Astrocyte of the cerebellum (primary cell): ENCODE measurements around the gene SLIT3.

Source experiments
- DNase-seq: peaks from one replicate; pipeline ENCODE4 v3.0.0-alpha.2; 2011; ENCODE audit warnings: low read depth
- H3K4me3 ChIP-seq: 2 replicates; pipeline ENCODE4 v1.5.1; 2011; ENCODE audit warnings: mild to moderate bottlenecking, low read depth, low read length, moderate library complexity
- in situ Hi-C: cut with HindIII; loops from 2 replicates; pipeline ENCODE4 v1.10.0; 2017; ENCODE audit warnings: low sequenced_read_pairs
- TF ChIP-seq, protein P1 (sequence below): IDR thresholded peaks from 2 replicates; pipeline ENCODE4 v1.5.1; 2012; ENCODE audit warnings: low read length, low read depth, moderate library complexity, mild to moderate bottlenecking; ENCODE audit errors: missing control alignments

Gene SLIT3

DNA sequence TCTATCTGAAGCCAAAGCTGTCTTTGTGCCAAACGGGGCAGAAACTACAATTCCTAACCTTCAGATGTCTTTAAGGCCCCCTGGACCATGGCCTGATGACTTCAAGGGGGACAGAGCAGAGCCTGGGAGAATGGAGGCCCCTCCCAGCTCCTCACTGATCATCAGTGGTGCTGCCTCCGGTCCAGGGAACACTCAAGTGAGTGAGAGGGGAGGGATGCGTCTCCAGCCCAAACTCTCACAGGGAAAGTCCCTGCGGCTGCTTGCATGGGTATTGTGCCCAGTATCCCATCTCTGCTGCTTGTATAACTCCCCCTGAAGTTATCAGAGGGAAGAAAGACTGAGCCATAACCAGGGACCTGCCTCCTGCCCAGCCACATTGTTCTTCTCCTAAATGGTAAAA lies 490.3 kb downstream of the SLIT3 start:
- TF ChIP-seq, protein P1, sequence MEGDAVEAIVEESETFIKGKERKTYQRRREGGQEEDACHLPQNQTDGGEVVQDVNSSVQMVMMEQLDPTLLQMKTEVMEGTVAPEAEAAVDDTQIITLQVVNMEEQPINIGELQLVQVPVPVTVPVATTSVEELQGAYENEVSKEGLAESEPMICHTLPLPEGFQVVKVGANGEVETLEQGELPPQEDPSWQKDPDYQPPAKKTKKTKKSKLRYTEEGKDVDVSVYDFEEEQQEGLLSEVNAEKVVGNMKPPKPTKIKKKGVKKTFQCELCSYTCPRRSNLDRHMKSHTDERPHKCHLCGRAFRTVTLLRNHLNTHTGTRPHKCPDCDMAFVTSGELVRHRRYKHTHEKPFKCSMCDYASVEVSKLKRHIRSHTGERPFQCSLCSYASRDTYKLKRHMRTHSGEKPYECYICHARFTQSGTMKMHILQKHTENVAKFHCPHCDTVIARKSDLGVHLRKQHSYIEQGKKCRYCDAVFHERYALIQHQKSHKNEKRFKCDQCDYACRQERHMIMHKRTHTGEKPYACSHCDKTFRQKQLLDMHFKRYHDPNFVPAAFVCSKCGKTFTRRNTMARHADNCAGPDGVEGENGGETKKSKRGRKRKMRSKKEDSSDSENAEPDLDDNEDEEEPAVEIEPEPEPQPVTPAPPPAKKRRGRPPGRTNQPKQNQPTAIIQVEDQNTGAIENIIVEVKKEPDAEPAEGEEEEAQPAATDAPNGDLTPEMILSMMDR, result no peak
- no peak overlapping the region for H3K4me3 ChIP-seq
- no peak for DNase-seq
- in situ Hi-C loops, result loop anchor here (5.0 kb wide), 1 partner anchor 78 kb away; no protein-coding TSS in a partner anchor

DNA sequence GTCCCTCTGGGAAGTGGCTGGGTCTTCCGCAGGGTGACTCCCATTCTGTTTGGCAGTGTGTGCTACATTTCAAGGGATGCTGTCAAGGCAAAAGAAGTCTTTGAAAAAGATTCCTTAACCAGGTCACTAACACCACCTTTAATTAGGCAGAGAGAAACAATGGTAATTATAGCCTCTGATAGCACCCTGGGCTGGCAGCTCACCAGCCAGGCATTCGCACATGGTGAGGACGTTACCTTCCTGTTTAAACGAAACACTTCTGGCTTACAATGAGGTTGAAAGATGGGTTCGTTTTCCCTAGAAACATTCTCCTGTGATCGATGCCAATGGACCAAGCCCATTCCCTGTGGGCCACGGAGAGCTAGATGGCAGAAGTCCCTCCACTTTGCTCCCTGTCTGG lies 491.7 kb downstream of the SLIT3 start:
- in situ Hi-C loops, result no loop called here
- DNase-seq, result no peak
- no peak overlapping the region for H3K4me3 ChIP-seq
- TF ChIP-seq, protein P1, result no peak

DNA sequence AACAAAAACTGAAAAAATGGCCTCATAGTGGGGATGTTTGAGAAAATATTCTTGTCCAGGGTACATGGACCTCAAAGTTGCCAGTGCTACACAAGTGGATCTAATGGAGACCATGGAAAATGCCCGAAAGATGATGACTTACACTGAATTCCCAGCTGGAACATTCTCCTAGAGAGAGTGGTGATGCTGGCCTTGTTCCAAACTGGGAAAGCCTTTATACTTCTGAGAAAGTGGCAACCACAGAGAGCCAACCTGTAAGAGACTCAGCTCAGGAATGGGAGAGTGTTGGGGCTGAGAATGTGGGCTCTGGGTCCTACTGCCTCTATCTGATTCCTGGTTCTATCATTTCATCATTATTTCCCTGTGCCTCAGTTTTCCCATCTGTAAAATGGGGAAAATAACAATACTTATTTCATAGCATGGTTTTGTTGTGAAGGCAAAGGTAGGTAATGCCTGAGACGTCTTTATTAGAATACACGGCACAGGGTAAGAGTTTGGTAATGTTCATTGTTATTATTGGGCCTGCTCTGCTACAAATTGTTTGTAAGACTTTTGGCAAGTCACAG lies 492.8 kb downstream of the SLIT3 start:
- TF ChIP-seq, protein P1, result no peak
- in situ Hi-C loops, result no loop called here

DNA sequence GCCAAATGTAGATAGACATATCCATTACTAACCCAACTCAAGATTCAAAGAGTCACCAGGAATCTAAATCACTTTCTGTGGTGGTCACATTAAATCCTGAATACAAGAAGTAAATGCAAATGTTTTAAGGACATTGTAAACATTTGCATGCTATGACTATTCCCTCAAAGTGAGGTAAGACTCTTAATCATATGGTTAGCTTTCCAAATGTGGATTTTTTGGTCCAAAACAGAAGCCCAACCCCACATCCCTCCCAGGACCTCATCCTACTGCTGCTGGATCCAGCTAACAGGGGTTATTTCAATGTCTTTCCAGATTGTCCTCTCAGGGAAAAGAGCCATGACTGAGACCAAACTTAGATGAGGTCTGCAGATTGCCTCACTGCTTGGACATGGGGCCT lies 493.7 kb downstream of the SLIT3 start:
- TF ChIP-seq, protein P1, result no peak
- no peak for DNase-seq
- in situ Hi-C loops, result no loop called here
- no peak overlapping the region for H3K4me3 ChIP-seq

More for the DNA sequence above, 492.8 kb downstream of the SLIT3 start:
- H3K4me3 ChIP-seq, result no peak overlapping the region
- DNase-seq, result no peak

DNA sequence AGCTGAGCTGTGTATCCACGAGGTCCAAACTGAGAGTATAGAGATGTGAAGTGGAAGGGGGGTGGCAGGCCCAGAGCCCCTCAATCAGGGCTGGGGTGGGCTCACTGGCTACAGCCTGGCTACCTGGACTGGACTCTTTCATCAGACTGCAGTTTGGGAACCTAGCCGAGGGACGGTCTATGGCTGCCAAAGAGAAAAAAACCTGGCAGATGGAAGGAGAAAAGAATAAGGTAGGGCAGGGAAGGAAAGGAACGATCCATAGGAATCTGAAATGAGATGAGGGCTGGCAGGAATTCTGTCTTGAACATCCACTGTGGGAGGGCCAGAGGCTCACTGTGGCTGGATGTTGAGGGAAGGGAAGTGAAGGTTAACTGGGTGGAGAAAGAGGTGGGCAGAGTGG lies 497.4 kb downstream of the SLIT3 start:
- TF ChIP-seq, protein P1, result no peak
- DNase-seq, result no peak
- in situ Hi-C loops, result no loop called here
- no peak overlapping the region for H3K4me3 ChIP-seq

DNA sequence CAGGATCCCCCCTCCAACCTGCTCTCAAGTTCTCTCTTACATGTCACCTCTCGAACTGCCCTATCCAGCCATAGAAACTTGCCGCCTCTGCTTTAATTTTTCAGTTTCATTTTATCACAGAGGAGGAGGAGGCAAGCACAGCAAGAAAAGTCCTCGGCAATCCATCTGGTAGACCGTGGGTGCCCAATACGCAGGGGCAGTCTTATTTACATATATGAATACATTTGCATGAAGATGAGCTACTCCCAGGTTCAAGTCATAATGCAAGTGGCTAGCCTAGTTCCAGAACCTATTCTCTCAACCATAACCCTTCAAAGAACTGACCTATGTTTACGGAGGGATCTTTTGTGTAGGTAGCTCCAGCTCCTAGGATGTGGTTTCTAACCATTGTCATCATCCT lies 498.6 kb downstream of the SLIT3 start:
- H3K4me3 ChIP-seq, result no peak overlapping the region
- in situ Hi-C loops, result no loop called here
- no peak for DNase-seq

More for the DNA sequence above, 498.6 kb downstream of the SLIT3 start:
- TF ChIP-seq, protein P1, result no peak
